GM12872 (cell line): ENCODE results near the gene CERKL.
A peak's percentile ranks its signal among the peaks of the same experiment; 100 is the strongest.

Source experiments
- TF ChIP-seq, protein P1 (sequence below): IDR thresholded peaks from 3 replicates; pipeline ENCODE4 v1.5.1; 2011; ENCODE audit warnings: low read depth, mild to moderate bottlenecking, low read length, moderate library complexity; ENCODE audit not compliant: insufficient read depth

CERKL gene

DNA sequence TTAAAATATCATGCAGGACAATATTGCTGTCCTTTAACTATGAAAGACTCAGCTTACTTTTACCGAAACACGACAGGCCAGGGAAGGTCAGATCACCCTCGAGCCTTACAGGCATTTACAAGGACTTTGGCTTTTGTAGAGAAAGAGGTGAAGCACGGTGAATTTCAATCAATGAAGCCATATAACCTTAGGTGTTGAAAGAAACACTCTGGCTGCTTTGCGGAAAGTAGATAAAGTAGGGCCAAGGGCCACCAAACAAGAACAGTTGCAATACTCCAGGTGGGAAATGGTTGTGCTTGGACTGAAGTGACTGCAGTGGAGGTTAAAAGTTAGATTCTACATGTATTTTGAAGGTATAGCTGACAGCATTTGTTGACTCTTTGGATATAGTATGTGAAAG lies 80.5 kb downstream of the CERKL start:
- TF ChIP-seq, protein P1, sequence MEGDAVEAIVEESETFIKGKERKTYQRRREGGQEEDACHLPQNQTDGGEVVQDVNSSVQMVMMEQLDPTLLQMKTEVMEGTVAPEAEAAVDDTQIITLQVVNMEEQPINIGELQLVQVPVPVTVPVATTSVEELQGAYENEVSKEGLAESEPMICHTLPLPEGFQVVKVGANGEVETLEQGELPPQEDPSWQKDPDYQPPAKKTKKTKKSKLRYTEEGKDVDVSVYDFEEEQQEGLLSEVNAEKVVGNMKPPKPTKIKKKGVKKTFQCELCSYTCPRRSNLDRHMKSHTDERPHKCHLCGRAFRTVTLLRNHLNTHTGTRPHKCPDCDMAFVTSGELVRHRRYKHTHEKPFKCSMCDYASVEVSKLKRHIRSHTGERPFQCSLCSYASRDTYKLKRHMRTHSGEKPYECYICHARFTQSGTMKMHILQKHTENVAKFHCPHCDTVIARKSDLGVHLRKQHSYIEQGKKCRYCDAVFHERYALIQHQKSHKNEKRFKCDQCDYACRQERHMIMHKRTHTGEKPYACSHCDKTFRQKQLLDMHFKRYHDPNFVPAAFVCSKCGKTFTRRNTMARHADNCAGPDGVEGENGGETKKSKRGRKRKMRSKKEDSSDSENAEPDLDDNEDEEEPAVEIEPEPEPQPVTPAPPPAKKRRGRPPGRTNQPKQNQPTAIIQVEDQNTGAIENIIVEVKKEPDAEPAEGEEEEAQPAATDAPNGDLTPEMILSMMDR: no peak

DNA sequence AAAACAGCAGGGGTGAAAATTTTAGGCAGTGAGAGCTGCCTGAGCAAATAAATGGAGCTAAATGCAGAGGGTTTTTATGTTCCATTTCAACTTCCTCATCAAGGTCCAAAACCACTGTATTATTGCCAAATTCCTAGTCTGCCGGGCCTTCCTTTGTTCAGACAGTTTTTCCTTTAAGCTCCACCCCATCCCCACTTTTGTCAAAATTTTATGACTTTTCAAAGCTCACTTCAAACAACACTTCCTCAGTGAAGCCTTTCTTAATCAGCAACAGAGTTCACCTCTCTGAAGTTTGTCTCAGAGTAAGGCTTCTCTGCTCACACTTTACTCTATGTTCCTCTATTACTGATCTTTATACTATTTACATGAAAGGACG lies 81.3 kb downstream of the CERKL start:
- TF ChIP-seq, protein P1: no peak

DNA sequence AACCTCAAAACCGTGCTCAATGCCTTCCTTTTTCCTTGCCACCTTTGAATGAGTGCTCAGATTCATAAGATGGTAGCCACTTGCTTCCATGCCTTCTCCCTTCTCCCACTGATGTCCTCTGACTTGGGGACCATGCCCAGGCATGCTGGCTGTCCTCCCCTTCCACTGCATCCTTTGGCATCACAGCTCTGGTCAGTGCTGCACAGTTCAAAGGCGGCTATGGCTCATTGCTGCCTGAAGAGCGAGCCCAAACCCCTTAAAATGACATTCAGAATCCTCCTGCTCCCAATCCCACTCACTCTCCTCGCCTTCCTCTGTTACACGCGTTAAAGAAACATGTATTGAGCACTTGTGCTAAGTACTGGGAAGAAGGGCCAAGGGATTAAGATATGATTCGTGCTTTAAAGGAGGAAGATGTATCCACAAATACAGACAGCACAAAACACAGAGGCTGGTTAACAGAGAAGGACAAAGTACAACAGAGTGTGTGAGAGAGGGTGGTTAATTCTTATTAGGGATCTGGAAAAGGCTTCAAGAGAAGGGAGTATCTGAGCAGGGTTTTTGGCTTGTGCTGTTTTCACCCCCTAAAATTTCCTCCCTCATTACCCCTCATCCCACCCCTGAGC lies 81.8 kb downstream of the CERKL start:
- TF ChIP-seq, protein P1: no peak; the same call in 2 of the 3 replicates

DNA sequence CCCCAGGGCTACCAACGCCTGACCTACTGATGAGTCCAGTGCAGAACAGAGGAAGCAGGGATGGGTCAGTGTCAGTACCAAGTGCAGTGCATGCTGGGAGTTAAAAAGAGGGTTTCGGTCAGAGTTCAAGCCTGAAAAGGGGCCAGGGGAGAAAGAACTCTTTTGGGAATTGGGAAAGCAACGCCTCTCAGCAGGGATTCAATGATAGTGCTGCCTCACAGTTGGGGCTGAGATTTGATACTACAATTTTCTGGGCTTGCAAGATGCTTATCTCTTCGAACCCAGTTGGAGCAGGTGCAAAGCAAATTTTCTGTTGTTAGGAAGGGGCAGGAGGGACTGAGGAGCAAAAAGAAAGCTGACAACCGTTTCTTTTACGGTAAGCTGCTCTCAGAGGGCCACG lies 82.6 kb downstream of the CERKL start:
- TF ChIP-seq, protein P1: no peak

DNA sequence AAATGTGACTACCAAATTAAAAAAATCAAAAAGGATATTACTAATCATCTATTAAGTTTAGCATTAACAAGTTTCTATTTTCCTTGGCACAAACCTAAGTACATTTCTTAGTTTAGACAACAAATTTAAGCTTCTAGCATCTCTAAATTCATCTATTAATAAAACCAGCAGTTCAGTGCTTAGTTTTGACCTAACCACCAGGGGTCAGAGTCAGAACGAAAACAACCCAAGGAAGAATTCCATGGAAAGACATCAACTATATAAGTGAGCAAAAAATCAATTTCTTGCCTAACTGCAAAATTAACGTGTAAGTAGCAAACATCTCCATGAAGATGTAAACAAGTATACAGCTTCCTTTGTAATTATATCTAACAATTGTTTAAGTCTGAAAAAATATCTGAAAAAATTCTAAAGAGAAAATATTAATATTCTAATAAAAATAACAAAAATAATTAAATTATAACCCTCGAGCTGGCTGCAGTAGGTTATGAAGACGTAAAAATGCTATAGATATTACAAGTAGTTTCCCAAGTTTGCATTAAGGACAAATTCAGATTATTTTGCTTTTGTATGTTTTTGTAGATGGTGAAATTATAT lies 83.7 kb downstream of the CERKL start:
- TF ChIP-seq, protein P1: peak; percentile 49

DNA sequence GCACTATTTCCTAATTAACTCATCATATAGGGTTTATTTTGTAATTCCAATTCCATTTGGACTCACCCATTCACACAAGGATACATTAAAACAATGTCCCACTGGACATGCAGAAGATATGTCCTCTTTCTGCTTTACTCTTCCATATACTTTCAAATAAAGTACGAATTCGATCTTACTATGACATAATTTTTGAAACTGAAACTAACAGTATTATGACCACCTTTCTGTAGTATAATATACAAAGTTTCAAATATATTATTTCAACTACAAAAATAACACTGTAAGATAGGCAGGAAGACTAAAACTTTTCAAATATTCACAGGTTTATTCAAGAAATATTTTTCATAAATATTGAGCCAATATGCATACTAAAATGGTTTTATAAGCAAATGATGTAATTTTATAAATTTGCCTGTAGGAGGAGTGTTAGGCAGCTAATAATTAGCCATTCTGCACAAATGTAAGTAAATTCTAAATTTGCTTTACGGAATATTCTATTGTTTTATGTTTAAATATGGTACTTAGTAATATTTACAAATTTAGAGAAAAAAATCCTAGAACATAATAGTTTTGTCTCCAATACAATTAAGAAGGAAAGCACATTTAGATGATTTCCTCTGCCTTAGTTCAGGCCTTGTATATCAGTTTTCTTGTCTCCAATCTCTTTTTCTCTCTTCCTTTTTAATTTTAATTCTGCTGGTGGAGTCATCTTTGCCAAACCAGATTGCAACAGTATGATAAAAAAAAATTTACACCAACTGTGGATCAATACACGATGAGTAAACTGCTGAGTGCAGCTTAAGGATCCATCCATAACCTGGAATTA lies 85.9 kb downstream of the CERKL start:
- TF ChIP-seq, protein P1: peak; percentile 5; the same call in 1 of the 3 replicates

DNA sequence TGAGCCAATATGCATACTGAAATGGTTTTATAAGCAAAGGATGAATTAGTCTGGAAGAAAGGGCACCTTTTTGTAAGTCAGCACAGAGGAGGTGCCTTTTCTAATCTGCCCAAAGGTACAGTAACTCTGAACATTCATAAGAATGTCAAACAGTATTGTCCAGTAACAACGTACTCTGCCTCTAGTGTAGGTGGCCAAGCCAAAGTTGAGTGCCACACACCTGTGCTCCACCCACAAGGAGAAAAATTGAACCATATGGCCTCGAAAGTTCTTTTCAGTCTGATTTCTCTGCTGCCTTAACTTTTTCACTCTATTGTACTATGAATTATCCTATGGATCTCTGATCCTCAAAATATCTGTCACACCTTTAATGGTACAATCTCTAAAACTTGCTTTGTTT lies 86.8 kb downstream of the CERKL start:
- TF ChIP-seq, protein P1: no peak
